ENCODE results near the gene PHYHD1.

Gene PHYHD1

GRCh38 chr9:128920381-128921058, at the start of gene PHYHD1:
Gene PHYHD1, plus strand, starts transcription at chr9:128920982. Its CDS starts 1,342 bp downstream, at chr9:128922324.
- ATAC-seq (no peak), DNase-seq (ENCODE audit: low spot score in 2 of 2) (no peak)
- Mint-ChIP-seq H3K27ac (peak within 1 kb of the TSS; percentile 20), H3K4me3 (no peak within 1 kb of the TSS), H3K9me3 (no peaks in the 10 kb centered on the region), H3K4me1 (peaks cover 6% of the 10 kb centered on the region), H3K36me3 (peaks cover 41% of the 10 kb centered on the region)

DNA sequence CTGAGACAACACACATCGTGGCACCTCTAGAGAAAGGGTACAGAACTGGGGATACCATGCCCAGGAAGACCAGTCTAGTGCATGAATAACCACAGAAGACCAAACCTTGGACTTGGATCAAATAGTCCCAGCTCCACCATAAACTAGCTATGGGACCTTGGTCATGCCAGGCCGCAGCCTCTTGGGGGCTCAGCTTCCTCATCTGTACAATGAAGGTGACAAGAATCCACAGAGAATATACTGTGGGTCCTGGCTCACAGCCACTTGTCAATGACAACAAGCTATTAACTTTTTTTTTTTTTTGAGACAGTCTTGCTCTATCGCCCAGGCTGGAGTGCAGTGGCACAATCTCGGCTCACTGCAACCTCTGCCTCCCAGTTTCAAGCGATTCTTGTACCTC, 42.9 kb upstream of the PHYHD1 start:
- peaks cover 14% of the 10 kb centered on the region for H3K4me1 Mint-ChIP-seq
- H3K9me3 Mint-ChIP-seq = no peaks in the 10 kb centered on the region
- H3K27ac Mint-ChIP-seq = peak overlapping the region; percentile 32
- H3K4me3 Mint-ChIP-seq = no peak overlapping the region
- DNase-seq (ENCODE audit: low spot score in 2 of 2) (no peak), ATAC-seq (no peak)
- H3K36me3 Mint-ChIP-seq = peaks cover 13% of the 10 kb centered on the region

DNA sequence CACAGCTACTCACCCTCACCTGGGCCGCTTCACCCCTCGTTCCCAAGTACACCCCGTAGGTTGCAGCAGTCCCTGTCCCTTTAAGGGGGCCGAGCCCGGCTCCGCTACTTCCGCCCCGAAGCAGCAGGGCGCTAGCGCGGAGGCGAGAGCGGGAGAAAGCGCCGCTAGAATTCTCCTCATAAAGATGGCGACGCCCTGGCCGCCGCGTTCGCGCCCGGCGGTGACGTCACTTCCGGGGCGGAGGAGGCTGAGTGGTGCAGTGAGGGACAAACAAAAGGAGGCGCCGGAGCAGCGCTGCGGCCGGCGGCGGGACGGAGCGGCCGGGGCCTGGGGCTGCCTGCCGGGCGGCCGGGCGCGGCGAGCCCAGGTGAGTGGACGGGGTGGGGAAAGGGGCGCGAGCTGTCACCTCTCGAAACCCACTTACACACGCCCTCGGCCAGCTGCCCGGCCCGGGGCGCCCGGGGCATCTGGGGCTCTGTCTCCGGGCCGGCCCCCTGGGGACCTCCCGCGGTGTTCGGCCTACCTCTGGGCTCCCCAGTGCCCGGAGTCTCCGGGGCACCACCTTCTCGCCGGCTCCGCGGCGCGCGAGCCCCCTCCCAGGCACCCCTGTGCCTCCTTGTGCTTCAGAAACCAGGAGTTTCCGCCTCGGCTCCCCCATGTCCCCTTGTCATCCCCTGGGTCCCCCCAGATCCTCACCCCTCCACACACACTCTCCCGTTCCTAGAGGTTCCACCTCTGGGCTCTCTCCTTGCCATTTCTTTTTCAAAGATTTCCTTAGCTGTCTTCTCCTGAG, 38.7 kb upstream of the PHYHD1 start, which contains the start of the genes KYAT1 and LRRC8A:
Gene KYAT1 (minus strand): TSS at position 67 of the 793 bp plus-strand sequence. CDS start 36,545 bp downstream, outside the sequence.
Gene LRRC8A (plus strand): TSS at position 250 of the 793 bp plus-strand sequence. CDS start 25,032 bp downstream, outside the sequence.
- no peaks in the 10 kb centered on the region for H3K9me3 Mint-ChIP-seq
- DNase-seq (ENCODE audit: low spot score in 2 of 2) (peak; percentile 97 to 99), ATAC-seq (peak; percentile 95)
- peaks cover 42% of the 10 kb centered on the region for H3K36me3 Mint-ChIP-seq
- peaks cover 51% of the 10 kb centered on the region for H3K4me1 Mint-ChIP-seq
- peak within 1 kb of the TSS; percentile 95 for H3K27ac Mint-ChIP-seq
- H3K4me3 Mint-ChIP-seq = peak within 1 kb of the TSS; percentile 97

GRCh38 chr9:128882677-128883603, 37.8 kb upstream of the PHYHD1 start:
- Mint-ChIP-seq H3K27ac (peak overlapping the region; percentile 95), H3K36me3 (peaks cover 50% of the 10 kb centered on the region), H3K4me3 (peak overlapping the region; percentile 97), H3K4me1 (peaks cover 51% of the 10 kb centered on the region), H3K9me3 (no peaks in the 10 kb centered on the region)
- DNase-seq (ENCODE audit: low spot score in 2 of 2) (peak in 1 of 2 donors; percentile 57), ATAC-seq (no peak)

DNA sequence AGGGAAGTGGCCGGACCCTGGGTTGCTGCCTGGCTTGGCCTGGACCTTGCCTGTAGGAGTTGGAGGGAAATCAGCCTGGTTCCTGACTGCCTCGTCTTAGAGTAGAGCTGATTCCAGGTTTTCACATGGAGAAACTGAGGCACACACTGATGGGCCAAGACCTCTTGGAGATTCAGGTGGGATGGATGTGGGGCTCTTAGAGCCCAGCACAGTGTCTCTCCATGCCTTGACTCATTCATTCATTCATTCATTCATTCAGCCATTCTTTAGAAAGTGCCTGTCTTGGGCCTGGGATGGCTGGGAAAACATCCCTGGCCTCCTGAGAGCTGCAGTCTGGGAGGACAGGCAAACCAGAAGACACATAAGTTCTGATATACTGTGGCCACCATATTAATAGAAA, 36.6 kb upstream of the PHYHD1 start:
- Mint-ChIP-seq H3K36me3 (peaks cover 62% of the 10 kb centered on the region), H3K4me3 (peak overlapping the region; percentile 97), H3K9me3 (no peaks in the 10 kb centered on the region), H3K27ac (peak overlapping the region; percentile 91), H3K4me1 (peaks cover 52% of the 10 kb centered on the region)
- DNase-seq (ENCODE audit: low spot score in 2 of 2) = no peak
- no peak for ATAC-seq

DNA sequence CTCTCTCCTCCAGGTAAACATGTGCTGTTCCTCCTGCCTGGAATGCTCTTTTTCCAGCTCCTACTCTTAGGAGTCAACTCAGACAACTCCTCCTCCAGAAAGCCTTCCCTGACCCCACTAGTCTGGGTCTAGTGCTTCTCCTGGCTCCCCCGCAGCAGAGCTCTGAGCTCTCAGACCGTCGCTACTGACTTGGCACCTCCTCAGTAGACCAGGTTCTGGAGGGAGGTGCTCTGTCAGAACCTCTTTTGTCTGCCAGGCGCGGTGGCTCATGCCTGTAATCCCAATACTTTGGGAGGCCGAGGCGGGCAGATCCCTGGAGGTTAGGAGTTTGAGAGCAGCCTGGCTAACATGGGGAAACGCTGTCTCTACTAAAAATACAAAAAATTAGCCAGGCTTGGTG, 35.4 kb upstream of the PHYHD1 start:
- no peak for ATAC-seq
- H3K27ac Mint-ChIP-seq = peak overlapping the region; percentile 91
- peaks cover 72% of the 10 kb centered on the region for H3K36me3 Mint-ChIP-seq
- peaks cover 52% of the 10 kb centered on the region for H3K4me1 Mint-ChIP-seq
- DNase-seq (ENCODE audit: low spot score in 2 of 2) = no peak
- no peaks in the 10 kb centered on the region for H3K9me3 Mint-ChIP-seq
- peak overlapping the region; percentile 97 for H3K4me3 Mint-ChIP-seq

DNA sequence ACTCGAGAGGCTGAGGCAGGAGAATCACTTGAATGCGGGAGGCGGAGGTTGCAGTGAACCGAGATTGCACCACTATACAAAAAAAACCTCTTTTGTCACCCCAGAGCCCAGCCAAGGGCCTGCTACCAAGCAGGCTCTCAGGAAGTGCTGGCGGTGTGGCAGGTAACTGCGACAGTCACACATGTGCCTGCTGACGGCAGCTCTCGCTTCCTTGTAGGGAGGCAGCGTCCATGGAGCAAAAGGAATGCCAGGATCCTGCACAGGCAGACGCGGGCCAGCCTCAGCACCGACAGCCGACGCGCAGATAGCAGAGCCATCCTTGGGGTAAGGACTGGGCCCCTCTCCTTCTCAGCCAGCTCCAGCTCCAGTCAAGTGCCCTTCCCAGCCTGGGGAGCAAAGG, 35.0 kb upstream of the PHYHD1 start:
- peak overlapping the region; percentile 97 for H3K4me3 Mint-ChIP-seq
- DNase-seq (ENCODE audit: low spot score in 2 of 2) (no peak), ATAC-seq (no peak)
- H3K36me3 Mint-ChIP-seq = peaks cover 76% of the 10 kb centered on the region
- H3K27ac Mint-ChIP-seq = peak overlapping the region; percentile 91
- no peaks in the 10 kb centered on the region for H3K9me3 Mint-ChIP-seq
- H3K4me1 Mint-ChIP-seq = peaks cover 49% of the 10 kb centered on the region

GRCh38 chr9:128886211-128886891, 34.4 kb upstream of the PHYHD1 start:
- no peak overlapping the region for H3K4me3 Mint-ChIP-seq
- peaks cover 76% of the 10 kb centered on the region for H3K36me3 Mint-ChIP-seq
- DNase-seq (ENCODE audit: low spot score in 2 of 2) = no peak
- no peak overlapping the region for H3K27ac Mint-ChIP-seq
- H3K9me3 Mint-ChIP-seq = no peaks in the 10 kb centered on the region
- no peak for ATAC-seq
- H3K4me1 Mint-ChIP-seq = peaks cover 46% of the 10 kb centered on the region

DNA sequence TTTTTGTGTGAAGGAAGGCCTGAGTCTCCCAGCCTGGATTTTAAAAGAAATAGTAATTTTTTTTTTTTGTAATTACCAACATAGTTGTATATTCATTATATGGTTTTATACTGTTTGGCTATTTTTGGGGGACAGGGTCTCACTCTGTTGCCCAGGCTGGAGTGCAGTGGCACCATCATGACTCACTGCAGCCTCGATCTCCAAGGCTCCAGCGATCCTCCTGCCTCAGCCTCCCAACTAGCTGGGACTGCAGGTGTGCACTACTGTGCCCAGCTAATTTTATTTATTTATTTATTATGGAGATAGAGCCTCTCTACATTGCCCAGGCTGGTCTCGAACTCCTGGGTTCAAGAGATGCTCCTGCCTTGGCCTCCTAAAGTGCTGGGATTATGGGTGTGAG, 33.7 kb upstream of the PHYHD1 start:
- peaks cover 71% of the 10 kb centered on the region for H3K36me3 Mint-ChIP-seq
- H3K4me1 Mint-ChIP-seq = peaks cover 51% of the 10 kb centered on the region
- H3K4me3 Mint-ChIP-seq = no peak overlapping the region
- no peak for ATAC-seq
- no peak for DNase-seq (ENCODE audit: low spot score in 2 of 2)
- no peak overlapping the region for H3K27ac Mint-ChIP-seq
- H3K9me3 Mint-ChIP-seq = no peaks in the 10 kb centered on the region

DNA sequence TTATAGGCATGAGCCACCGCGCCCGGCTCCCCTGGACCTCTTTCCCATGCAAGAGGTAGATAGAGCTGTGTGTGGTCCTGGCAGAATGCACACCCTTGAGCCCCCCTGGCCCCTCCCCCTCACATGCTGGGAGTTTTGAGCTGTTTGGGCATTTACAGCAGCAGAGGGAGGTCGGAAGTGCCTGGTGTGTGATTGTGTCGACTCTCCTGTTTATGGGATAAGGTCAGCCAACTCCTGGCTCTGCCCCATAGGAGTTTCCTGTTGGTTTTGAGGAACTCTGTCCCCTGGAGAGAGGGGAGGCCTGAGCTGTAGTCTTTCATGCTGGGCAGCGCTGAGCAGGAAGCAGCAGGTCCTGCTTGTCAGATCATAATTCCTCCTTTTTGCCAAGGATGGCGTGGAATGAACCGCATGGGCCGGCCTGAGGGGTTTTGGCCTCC, 32.9 kb upstream of the PHYHD1 start:
- no peak for DNase-seq (ENCODE audit: low spot score in 2 of 2)
- no peak for ATAC-seq
- H3K4me3 Mint-ChIP-seq = no peak overlapping the region
- peaks cover 62% of the 10 kb centered on the region for H3K36me3 Mint-ChIP-seq
- H3K27ac Mint-ChIP-seq = peak overlapping the region; percentile 74
- no peaks in the 10 kb centered on the region for H3K9me3 Mint-ChIP-seq
- H3K4me1 Mint-ChIP-seq = peaks cover 48% of the 10 kb centered on the region

- DNase-seq (ENCODE audit: low spot score in 2 of 2) (no peak), ATAC-seq (no peak)
- Mint-ChIP-seq H3K9me3 (no peaks in the 10 kb centered on the region), H3K27ac (peak overlapping the region; percentile 80), H3K4me3 (no peak overlapping the region), H3K36me3 (peaks cover 57% of the 10 kb centered on the region), H3K4me1 (peaks cover 39% of the 10 kb centered on the region)
These were observed 29.2 kb upstream of the PHYHD1 start for GRCh38 chr9:128891321-128892220.

DNA sequence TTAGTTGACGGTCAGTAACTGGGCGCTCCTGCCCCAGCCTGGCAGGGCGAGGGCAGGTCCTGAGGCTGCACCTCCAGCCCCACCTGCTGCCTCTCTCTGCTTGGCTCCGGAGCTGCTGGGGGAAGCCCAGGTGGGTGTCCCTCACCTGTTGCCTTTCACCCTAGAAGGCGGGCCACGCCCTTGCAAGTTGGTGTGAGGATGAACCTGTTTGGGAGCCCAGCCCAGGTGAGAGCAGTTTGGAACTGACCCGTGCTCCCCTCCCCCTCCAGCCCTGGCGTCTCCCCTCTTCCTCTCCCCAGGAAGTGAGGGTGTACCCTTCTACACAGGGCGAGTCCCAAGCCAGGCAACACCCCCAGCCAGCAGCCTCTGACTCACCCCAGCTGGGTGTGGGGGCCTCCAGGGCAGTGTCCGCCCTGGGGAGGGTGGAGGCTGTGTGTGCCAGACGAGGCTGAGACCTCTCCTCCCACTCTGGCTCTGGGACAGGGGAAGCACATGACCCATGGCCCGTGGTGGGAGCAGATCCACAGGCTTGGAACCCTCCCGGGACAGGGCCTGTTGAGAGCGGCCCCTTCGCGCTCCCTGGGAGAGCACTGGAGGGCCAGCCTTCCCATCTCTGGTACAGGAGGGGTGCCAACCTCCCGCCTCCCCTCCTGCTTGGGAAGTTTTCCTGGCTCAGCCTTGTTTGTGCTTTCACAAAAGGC, 28.4 kb upstream of the PHYHD1 start:
- Mint-ChIP-seq H3K27ac (peak overlapping the region; percentile 80), H3K9me3 (no peaks in the 10 kb centered on the region), H3K4me1 (peaks cover 39% of the 10 kb centered on the region), H3K4me3 (no peak overlapping the region), H3K36me3 (peaks cover 57% of the 10 kb centered on the region)
- ATAC-seq = peak; percentile 79
- DNase-seq (ENCODE audit: low spot score in 2 of 2) = no peak

DNA sequence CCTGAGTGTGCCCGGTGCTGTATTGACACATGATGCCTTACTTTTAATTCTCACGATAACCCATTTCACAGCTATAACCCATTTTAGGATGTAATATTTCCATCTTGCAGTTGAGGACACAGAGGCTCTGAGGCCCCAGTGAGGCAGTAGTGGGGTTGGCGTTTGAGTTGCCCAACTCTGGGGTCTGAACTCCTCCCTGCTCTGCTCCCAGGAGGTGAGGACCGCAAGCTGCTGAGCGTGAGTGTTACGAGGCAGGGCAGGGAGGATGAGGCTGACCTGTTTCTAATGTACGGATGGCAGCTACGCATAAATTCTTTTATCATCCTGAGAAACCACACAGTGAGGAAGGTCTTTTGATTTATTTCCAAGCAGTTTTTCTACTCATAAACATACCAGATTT, 27.4 kb upstream of the PHYHD1 start:
- Mint-ChIP-seq H3K4me1 (peaks cover 45% of the 10 kb centered on the region), H3K36me3 (peaks cover 57% of the 10 kb centered on the region), H3K4me3 (no peak overlapping the region), H3K27ac (peak overlapping the region; percentile 80), H3K9me3 (no peaks in the 10 kb centered on the region)
- DNase-seq (ENCODE audit: low spot score in 2 of 2) (no peak), ATAC-seq (no peak)
